ENCODE results near the gene RAB7B. TPM values are rescaled to one million over a fixed set of nuclear protein-coding genes. Genes with fewer than 3 reads are reported as not detected.

The RAB7B gene
- total RNA-seq, 4 donors from 2014 or later, result 0.78 to 2.4 (median 1.3) TPM

- H3K27me3 ChIP-seq, result no peaks in the 10 kb centered on the region
- no peak overlapping the region for H3K27ac ChIP-seq
- WGBS, 2 donors, result 77 to 98% methylated on average over 2 of the region's 2 CpGs
- H3K4me3 ChIP-seq, result no peak overlapping the region
- TF ChIP-seq POLR2A (IDR thresholded peaks at IDR 0.05), result no peak
- TF ChIP-seq EP300 (IDR thresholded peaks at IDR 0.05), result peak in 1 of 2 donors; percentile 13
- peak; percentile 90 to 97 (median 93) for TF ChIP-seq CTCF (IDR thresholded peaks at IDR 0.05)
- no peaks in the 10 kb centered on the region for H3K4me1 ChIP-seq
- no peaks in the 10 kb centered on the region for H3K36me3 ChIP-seq
- DNase-seq (ENCODE audit: low spot score in 2 of 2), result peak in 1 of 2 donors; percentile 49
- H3K9me3 ChIP-seq, result no peaks in the 10 kb centered on the region
Observed at GRCh38 chr1:205977402-205978014, 25.7 kb downstream of the RAB7B start.

GRCh38 chr1:205976708-205977401 lies 26.3 kb downstream of the RAB7B start:
- H3K27me3 ChIP-seq, result no peaks in the 10 kb centered on the region
- no peaks in the 10 kb centered on the region for H3K9me3 ChIP-seq
- no peaks in the 10 kb centered on the region for H3K36me3 ChIP-seq
- H3K27ac ChIP-seq, result no peak overlapping the region
- TF ChIP-seq CTCF (IDR thresholded peaks at IDR 0.05) (no peak), POLR2A (IDR thresholded peaks at IDR 0.05) (no peak), EP300 (IDR thresholded peaks at IDR 0.05) (no peak)
- no peaks in the 10 kb centered on the region for H3K4me1 ChIP-seq
- no peak overlapping the region for H3K4me3 ChIP-seq
- no peak for DNase-seq (ENCODE audit: low spot score in 2 of 2)
- 62 to 86% methylated on average over 6 to 8 of the region's 8 CpGs for WGBS, 2 donors

- Histone ChIP-seq H3K27ac (no peak overlapping the region), H3K36me3 (no peaks in the 10 kb centered on the region), H3K4me1 (no peaks in the 10 kb centered on the region), H3K4me3 (no peak overlapping the region), H3K9me3 (no peaks in the 10 kb centered on the region), H3K27me3 (no peaks in the 10 kb centered on the region)
- DNase-seq (ENCODE audit: low spot score in 2 of 2), result no peak
- 68 to 80% methylated on average over 4 of the region's 4 CpGs for WGBS, 2 donors
- TF ChIP-seq EP300 (IDR thresholded peaks at IDR 0.05), result no peak
- no peak for TF ChIP-seq POLR2A (IDR thresholded peaks at IDR 0.05)
- no peak for TF ChIP-seq CTCF (IDR thresholded peaks at IDR 0.05)
Observed at GRCh38 chr1:205976036-205976435, 27.2 kb downstream of the RAB7B start.

- no peaks in the 10 kb centered on the region for H3K27me3 ChIP-seq
- H3K4me3 ChIP-seq, result no peak overlapping the region
- no peak for DNase-seq (ENCODE audit: low spot score in 2 of 2)
- H3K27ac ChIP-seq, result no peak overlapping the region
- no peaks in the 10 kb centered on the region for H3K9me3 ChIP-seq
- WGBS, 2 donors, result 68 to 71% methylated on average over 15 of the region's 15 CpGs
- no peak for TF ChIP-seq POLR2A (IDR thresholded peaks at IDR 0.05)
- TF ChIP-seq CTCF (IDR thresholded peaks at IDR 0.05), result no peak
- TF ChIP-seq EP300 (IDR thresholded peaks at IDR 0.05), result no peak
- no peaks in the 10 kb centered on the region for H3K36me3 ChIP-seq
- H3K4me1 ChIP-seq, result no peaks in the 10 kb centered on the region
Observed at GRCh38 chr1:205975387-205975998, 27.7 kb downstream of the RAB7B start.

- H3K27ac ChIP-seq, result no peak overlapping the region
- H3K4me3 ChIP-seq, result no peak overlapping the region
- no peaks in the 10 kb centered on the region for H3K4me1 ChIP-seq
- WGBS, 2 donors, result 86% methylated on average over 3 of the region's 3 CpGs
- TF ChIP-seq POLR2A (IDR thresholded peaks at IDR 0.05), result no peak
- no peak for TF ChIP-seq EP300 (IDR thresholded peaks at IDR 0.05)
- no peak for TF ChIP-seq CTCF (IDR thresholded peaks at IDR 0.05)
- no peaks in the 10 kb centered on the region for H3K9me3 ChIP-seq
- no peak for DNase-seq (ENCODE audit: low spot score in 2 of 2)
- no peaks in the 10 kb centered on the region for H3K27me3 ChIP-seq
- no peaks in the 10 kb centered on the region for H3K36me3 ChIP-seq
Observed at GRCh38 chr1:205974712-205975111, 28.5 kb downstream of the RAB7B start.
